ENCODE data around the gene FUNDC2.
A peak's percentile ranks its signal among the peaks of the same experiment; 100 is the strongest.

FUNDC2 gene

GRCh38 chrX:155026420-155026726 lies 271 bp upstream of the FUNDC2 start:
- DNase-seq: no peak

GRCh38 chrX:155027509-155028066 lies 944 bp downstream of the FUNDC2 start:
- DNase-seq: peak; percentile 65

- peak; percentile 60 for DNase-seq
Observed at GRCh38 chrX:155028129-155028528, 1.5 kb downstream of the FUNDC2 start.

GRCh38 chrX:155028877-155029291 lies 2.2 kb downstream of the FUNDC2 start:
- DNase-seq: peak; percentile 31

- no peak for DNase-seq
Observed at GRCh38 chrX:155031657-155032056, 5.0 kb downstream of the FUNDC2 start.

- DNase-seq: no peak
Observed at GRCh38 chrX:155035688-155036087, 9.0 kb downstream of the FUNDC2 start.

- DNase-seq: no peak
Observed at GRCh38 chrX:155046129-155046810, 19.6 kb downstream of the FUNDC2 start.

GRCh38 chrX:155046811-155047528 lies 20.3 kb downstream of the FUNDC2 start:
- DNase-seq: no peak

- peak; percentile 50 for DNase-seq
Observed at GRCh38 chrX:155048977-155049619, 22.5 kb downstream of the FUNDC2 start.

GRCh38 chrX:155052738-155053498 lies 26.3 kb downstream of the FUNDC2 start:
- DNase-seq: no peak

GRCh38 chrX:155053656-155054055 lies 27.0 kb downstream of the FUNDC2 start:
- DNase-seq: no peak

- DNase-seq: no peak
Observed at GRCh38 chrX:155054255-155054654, 27.6 kb downstream of the FUNDC2 start.

GRCh38 chrX:155055494-155055893 lies 28.9 kb downstream of the FUNDC2 start:
- no peak for DNase-seq

GRCh38 chrX:155056471-155056870 lies 29.8 kb downstream of the FUNDC2 start:
- no peak for DNase-seq

- DNase-seq: peak; percentile 67
Observed at GRCh38 chrX:155056877-155057792, 30.5 kb downstream of the FUNDC2 start.

GRCh38 chrX:155061760-155062159 lies 35.1 kb downstream of the FUNDC2 start:
- no peak for DNase-seq

- DNase-seq: no peak
Observed at GRCh38 chrX:155065035-155065734, 38.5 kb downstream of the FUNDC2 start.

- peak; percentile 6 for DNase-seq
Observed at GRCh38 chrX:155068165-155068564, 41.5 kb downstream of the FUNDC2 start.

GRCh38 chrX:155069414-155069813 lies 42.8 kb downstream of the FUNDC2 start:
- DNase-seq: no peak

- peak; percentile 31 for DNase-seq
Observed at GRCh38 chrX:155070038-155070437, 43.4 kb downstream of the FUNDC2 start.

- DNase-seq: peak; percentile 70
Observed at GRCh38 chrX:155070663-155070974, 44.0 kb downstream of the FUNDC2 start.
